ENCODE results near the gene SYT17. TPM values are rescaled to one million over a fixed set of nuclear protein-coding genes. Genes with fewer than 3 reads are reported as not detected.

The SYT17 gene
- polyA plus RNA-seq, 3 donors = 9.3 to 10.4 (median 10.0) TPM

GRCh38 chr16:19210280-19210924 lies 42.4 kb downstream of the SYT17 start:
- DNase-seq (ENCODE audit: low read depth in 3 of 3, low spot score in 2 of 3) = no peak

- no peak for DNase-seq (ENCODE audit: low read depth in 3 of 3, low spot score in 2 of 3)
These were observed 42.9 kb downstream of the SYT17 start for GRCh38 chr16:19210968-19211367.

- no peak for DNase-seq (ENCODE audit: low read depth in 3 of 3, low spot score in 2 of 3)
These were observed 44.0 kb downstream of the SYT17 start for GRCh38 chr16:19212059-19212458.

- DNase-seq (ENCODE audit: low read depth in 3 of 3, low spot score in 2 of 3) = no peak
These were observed 45.8 kb downstream of the SYT17 start for GRCh38 chr16:19213885-19214284.

GRCh38 chr16:19215705-19216104 lies 47.7 kb downstream of the SYT17 start:
- DNase-seq (ENCODE audit: low read depth in 3 of 3, low spot score in 2 of 3) = no peak

- no peak for DNase-seq (ENCODE audit: low read depth in 3 of 3, low spot score in 2 of 3)
These were observed 50.5 kb downstream of the SYT17 start for GRCh38 chr16:19218581-19218980.

GRCh38 chr16:19219836-19220235 lies 51.8 kb downstream of the SYT17 start:
- no peak for DNase-seq (ENCODE audit: low read depth in 3 of 3, low spot score in 2 of 3)

- no peak for DNase-seq (ENCODE audit: low read depth in 3 of 3, low spot score in 2 of 3)
These were observed 55.5 kb downstream of the SYT17 start for GRCh38 chr16:19223235-19224170.

- no peak for DNase-seq (ENCODE audit: low read depth in 3 of 3, low spot score in 2 of 3)
These were observed 57.6 kb downstream of the SYT17 start for GRCh38 chr16:19225651-19226050.

- no peak for DNase-seq (ENCODE audit: low read depth in 3 of 3, low spot score in 2 of 3)
These were observed 59.6 kb downstream of the SYT17 start for GRCh38 chr16:19227643-19228042.

GRCh38 chr16:19228052-19228451 lies 60.0 kb downstream of the SYT17 start:
- no peak for DNase-seq (ENCODE audit: low read depth in 3 of 3, low spot score in 2 of 3)

- DNase-seq (ENCODE audit: low read depth in 3 of 3, low spot score in 2 of 3) = no peak
These were observed 60.5 kb downstream of the SYT17 start for GRCh38 chr16:19228575-19228974.

GRCh38 chr16:19230575-19230974 lies 62.5 kb downstream of the SYT17 start:
- no peak for DNase-seq (ENCODE audit: low read depth in 3 of 3, low spot score in 2 of 3)

- DNase-seq (ENCODE audit: low read depth in 3 of 3, low spot score in 2 of 3) = no peak
These were observed 63.8 kb downstream of the SYT17 start for GRCh38 chr16:19231881-19232280.

- no peak for DNase-seq (ENCODE audit: low read depth in 3 of 3, low spot score in 2 of 3)
These were observed 64.9 kb downstream of the SYT17 start for GRCh38 chr16:19232988-19233387.

GRCh38 chr16:19235478-19235877 lies 67.4 kb downstream of the SYT17 start:
- no peak for DNase-seq (ENCODE audit: low read depth in 3 of 3, low spot score in 2 of 3)

- DNase-seq (ENCODE audit: low read depth in 3 of 3, low spot score in 2 of 3) = no peak
These were observed 67.8 kb downstream of the SYT17 start for GRCh38 chr16:19235886-19236285.

- DNase-seq (ENCODE audit: low read depth in 3 of 3, low spot score in 2 of 3) = no peak
These were observed 68.6 kb downstream of the SYT17 start for GRCh38 chr16:19236561-19237209.

- DNase-seq (ENCODE audit: low read depth in 3 of 3, low spot score in 2 of 3) = no peak
These were observed 70.4 kb downstream of the SYT17 start for GRCh38 chr16:19238406-19238805.

GRCh38 chr16:19239511-19240155 lies 71.6 kb downstream of the SYT17 start:
- DNase-seq (ENCODE audit: low read depth in 3 of 3, low spot score in 2 of 3) = no peak

- no peak for DNase-seq (ENCODE audit: low read depth in 3 of 3, low spot score in 2 of 3)
These were observed 72.5 kb downstream of the SYT17 start for GRCh38 chr16:19240494-19240893.

All from right renal cortex interstitium (tissue), 3 donors.